HG03095 (cell line): ENCODE results near the gene FHIT.
A peak's percentile ranks its signal among the peaks of the same experiment; 100 is the strongest.

Experiments used
- ATAC-seq: cut with Tn5 transposase; IDR thresholded peaks from one replicate; pipeline ENCODE4 v1.9.1; 2021; ENCODE audit warnings: moderate library complexity; ENCODE audit not compliant: unreplicated experiment

The FHIT gene

GRCh38 chr3:60659098-60659497 lies 592.2 kb downstream of the FHIT start:
- no peak for ATAC-seq

- peak; percentile 87 for ATAC-seq
These were observed 593.3 kb downstream of the FHIT start for GRCh38 chr3:60657972-60658371.

GRCh38 chr3:60652829-60653228 lies 598.4 kb downstream of the FHIT start:
- no peak for ATAC-seq

- ATAC-seq, result no peak
These were observed 599.5 kb downstream of the FHIT start for GRCh38 chr3:60651799-60652198.

GRCh38 chr3:60650171-60650570 lies 601.1 kb downstream of the FHIT start:
- no peak for ATAC-seq

GRCh38 chr3:60645801-60646200 lies 605.5 kb downstream of the FHIT start:
- no peak for ATAC-seq

GRCh38 chr3:60643831-60644230 lies 607.4 kb downstream of the FHIT start:
- no peak for ATAC-seq

- no peak for ATAC-seq
These were observed 609.9 kb downstream of the FHIT start for GRCh38 chr3:60641354-60641753.

GRCh38 chr3:60636846-60637245 lies 614.4 kb downstream of the FHIT start:
- ATAC-seq, result no peak

- ATAC-seq, result no peak
These were observed 617.6 kb downstream of the FHIT start for GRCh38 chr3:60633644-60634043.

GRCh38 chr3:60631509-60631908 lies 619.7 kb downstream of the FHIT start:
- ATAC-seq, result no peak

- ATAC-seq, result no peak
These were observed 620.3 kb downstream of the FHIT start for GRCh38 chr3:60630953-60631352.

- ATAC-seq, result no peak
These were observed 621.4 kb downstream of the FHIT start for GRCh38 chr3:60629816-60630215.

GRCh38 chr3:60622349-60622748 lies 628.9 kb downstream of the FHIT start:
- no peak for ATAC-seq

GRCh38 chr3:60617188-60617587 lies 634.1 kb downstream of the FHIT start:
- ATAC-seq, result no peak

- no peak for ATAC-seq
These were observed 637.4 kb downstream of the FHIT start for GRCh38 chr3:60613769-60614303.

- ATAC-seq, result no peak
These were observed 640.7 kb downstream of the FHIT start for GRCh38 chr3:60610441-60611112.

- ATAC-seq, result no peak
These were observed 641.8 kb downstream of the FHIT start for GRCh38 chr3:60609446-60609845.

GRCh38 chr3:60603860-60604259 lies 647.4 kb downstream of the FHIT start:
- no peak for ATAC-seq

GRCh38 chr3:60600848-60601247 lies 650.4 kb downstream of the FHIT start:
- no peak for ATAC-seq

GRCh38 chr3:60599586-60599985 lies 651.7 kb downstream of the FHIT start:
- no peak for ATAC-seq

- ATAC-seq, result no peak
These were observed 652.6 kb downstream of the FHIT start for GRCh38 chr3:60598671-60599070.

- no peak for ATAC-seq
These were observed 657.2 kb downstream of the FHIT start for GRCh38 chr3:60594025-60594424.
